Lower leg skin (tissue), 3 donors: ENCODE data around the gene FN3K.

ENCODE experiments used
- POLR2A ChIP-seq, 2 donors: fragments of 450-650 bp; IDR thresholded peaks; one replicate each; pipeline ENCODE4 v1.6.1; 2016 to 2017; ENCODE audit warnings: antibody characterized with exemption in 2 of 2, mild to moderate bottlenecking in 1 of 2, moderate library complexity in 1 of 2
- TF ChIP-seq, protein P1 (sequence below), 3 donors: fragments of 450-650 bp; IDR thresholded peaks; one replicate each; pipeline ENCODE4 v1.5.1; 2016; ENCODE audit warnings: antibody characterized with exemption in 3 of 3, mild to moderate bottlenecking in 3 of 3, moderate library complexity in 2 of 3

DNA sequence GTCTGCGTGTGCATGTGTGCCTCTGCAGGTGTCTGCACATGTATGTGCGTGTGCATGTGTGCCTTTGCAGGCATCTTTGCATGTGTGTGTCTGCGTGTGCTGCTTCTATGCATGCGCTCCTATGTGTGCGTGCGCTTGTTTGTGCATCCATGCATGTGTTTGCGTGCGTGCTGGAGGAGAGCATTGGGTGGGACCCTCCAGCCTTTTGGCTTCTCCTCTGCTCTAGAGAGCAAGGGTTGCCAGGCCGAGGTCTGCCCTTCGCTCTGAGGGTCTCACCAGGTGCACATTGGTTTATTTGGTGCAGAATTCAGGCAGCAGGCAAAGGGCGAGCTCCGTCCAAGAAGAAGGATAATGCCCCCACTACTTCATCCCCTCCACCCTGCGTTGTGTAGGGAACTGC lies 35.9 kb upstream of the FN3K start:
- TF ChIP-seq, protein P1, sequence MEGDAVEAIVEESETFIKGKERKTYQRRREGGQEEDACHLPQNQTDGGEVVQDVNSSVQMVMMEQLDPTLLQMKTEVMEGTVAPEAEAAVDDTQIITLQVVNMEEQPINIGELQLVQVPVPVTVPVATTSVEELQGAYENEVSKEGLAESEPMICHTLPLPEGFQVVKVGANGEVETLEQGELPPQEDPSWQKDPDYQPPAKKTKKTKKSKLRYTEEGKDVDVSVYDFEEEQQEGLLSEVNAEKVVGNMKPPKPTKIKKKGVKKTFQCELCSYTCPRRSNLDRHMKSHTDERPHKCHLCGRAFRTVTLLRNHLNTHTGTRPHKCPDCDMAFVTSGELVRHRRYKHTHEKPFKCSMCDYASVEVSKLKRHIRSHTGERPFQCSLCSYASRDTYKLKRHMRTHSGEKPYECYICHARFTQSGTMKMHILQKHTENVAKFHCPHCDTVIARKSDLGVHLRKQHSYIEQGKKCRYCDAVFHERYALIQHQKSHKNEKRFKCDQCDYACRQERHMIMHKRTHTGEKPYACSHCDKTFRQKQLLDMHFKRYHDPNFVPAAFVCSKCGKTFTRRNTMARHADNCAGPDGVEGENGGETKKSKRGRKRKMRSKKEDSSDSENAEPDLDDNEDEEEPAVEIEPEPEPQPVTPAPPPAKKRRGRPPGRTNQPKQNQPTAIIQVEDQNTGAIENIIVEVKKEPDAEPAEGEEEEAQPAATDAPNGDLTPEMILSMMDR (IDR thresholded peaks at IDR 0.05): no peak
- TF ChIP-seq POLR2A (IDR thresholded peaks at IDR 0.05): no peak
